T-cell (primary cell): ENCODE data around the gene RPP38. TPM values are rescaled to one million over a fixed set of nuclear protein-coding genes. Genes with fewer than 3 reads are reported as not detected.

Experiments
- ATAC-seq, 4 experiments: fragments of 200-7000 bp in 3 of 4; fragments of 150-1000 bp in 1 of 4; cut with Tn5 transposase; replicated peaks in 1 of 4; 1 replicate in 3 of 4; 2 replicates in 1 of 4; pipeline ENCODE4 v1.10.0; 2021; ENCODE audit warnings: moderate library complexity in 3 of 4, mild to moderate bottlenecking in 2 of 4, moderate number of reproducible peaks in 1 of 4
- CTCF ChIA-PET, 2 donors: fragments of 300-600 bp; sonication (Branson Sonifier 250); formaldehyde crosslinking; loops; one replicate each; lab custom pipeline; 2022; ENCODE audit warnings: antibody characterized with exemption in 2 of 2; lab: Charles Lee
- POLR2A ChIA-PET, 2 donors: fragments of 300-600 bp; sonication (Branson Sonifier 250); formaldehyde crosslinking; loops; one replicate each; lab custom pipeline; 2022; ENCODE audit warnings: antibody characterized with exemption in 2 of 2; lab: Charles Lee
- DNase-seq, 35 experiments: peaks; one replicate each; pipeline versions ENCODE4 v3.0.0 to v3.0.0-alpha.2; 2013 to 2023
- H3K27ac ChIP-seq: one replicate; pipeline ENCODE4 v1.5.1; 2013; ENCODE audit warnings: low read length
- H3K27me3 ChIP-seq, 2 experiments: replicated peaks in 1 of 2; 1 replicate in 1 of 2; 2 replicates in 1 of 2; pipeline versions ENCODE4 v1.6.1 to v1.7.0; 2013; ENCODE audit warnings: low read length in 1 of 2, mixed read lengths in 1 of 2; ENCODE audit not compliant: control insufficient read depth in 2 of 2, insufficient read depth in 2 of 2; ENCODE audit errors: extremely low read depth in 1 of 2
- H3K36me3 ChIP-seq, 2 donors: 1 replicate in 1 of 2; 2 replicates in 1 of 2; pipeline versions ENCODE4 v1.6.1 to v1.7.0; 2013; ENCODE audit warnings: low read length in 1 of 2; ENCODE audit not compliant: control insufficient read depth in 2 of 2, insufficient read depth in 1 of 2; ENCODE audit errors: extremely low read depth in 1 of 2
- H3K4me1 ChIP-seq, 2 experiments: 1 replicate in 1 of 2; 2 replicates in 1 of 2; pipeline versions ENCODE4 v1.6.1 to v1.7.0; 2013; ENCODE audit warnings: low read length in 2 of 2, mixed read lengths in 1 of 2; ENCODE audit not compliant: insufficient read depth in 2 of 2, control insufficient read depth in 1 of 2; ENCODE audit errors: extremely low read depth in 1 of 2
- H3K4me3 ChIP-seq, 2 donors: 1 replicate in 1 of 2; 2 replicates in 1 of 2; pipeline versions ENCODE4 v1.5.1 to v1.7.0; 2013; ENCODE audit warnings: mild to moderate bottlenecking in 2 of 2, low read length in 1 of 2, moderate library complexity in 1 of 2; ENCODE audit not compliant: control insufficient read depth in 1 of 2; ENCODE audit errors: extremely low read depth in 1 of 2
- H3K9me3 ChIP-seq: 2 replicates; pipeline ENCODE4 v1.7.0; 2013
- H3K27ac Mint-ChIP-seq, 2 donors: one replicate each; pipeline ENCODE4 v1.8.0; 2020 to 2021; ENCODE audit warnings: mild to moderate bottlenecking in 2 of 2, mixed read lengths in 2 of 2
- H3K27me3 Mint-ChIP-seq, 2 donors: one replicate each; pipeline ENCODE4 v1.8.0; 2021 to 2022; ENCODE audit warnings: mixed read lengths in 2 of 2
- H3K36me3 Mint-ChIP-seq: one replicate; pipeline ENCODE4 v1.8.0; 2021; ENCODE audit warnings: mixed read lengths
- H3K4me1 Mint-ChIP-seq, 3 donors: one replicate each; pipeline ENCODE4 v1.8.0; 2020 to 2022; ENCODE audit warnings: mixed read lengths in 3 of 3, mild to moderate bottlenecking in 1 of 3
- H3K4me3 Mint-ChIP-seq, 3 donors: one replicate each; pipeline ENCODE4 v1.8.0; 2020 to 2022; ENCODE audit warnings: mild to moderate bottlenecking in 3 of 3, mixed read lengths in 3 of 3, moderate library complexity in 3 of 3
- H3K9me3 Mint-ChIP-seq, 3 donors: one replicate each; pipeline ENCODE4 v1.8.0; 2020 to 2022; ENCODE audit warnings: mixed read lengths in 3 of 3
- WGBS: methylation state at CpG from one replicate; pipeline ENCODE4 v1.1.5; 2013; ENCODE audit warnings: missing lambda C conversion rate; ENCODE audit not compliant: insufficient coverage; 5-methylcytosine and 5-hydroxymethylcytosine counted together
- total RNA-seq, 35 experiments: library from RNA in 6 of 35; stranded (reverse) in 6 of 35; fragments of 120-200 nt in 1 of 35; gene quantifications; one replicate each; pipeline versions ENCODE4 v1.2.1 to v1.2.4 and lab custom pipeline; 2013 to 2026

The RPP38 gene
- total RNA-seq (10 to 100 TPM in 4 of 5 donors, 1 to 10 TPM in 1; 8.2 to 21.0 (median 16.6) TPM), total RNA-seq (lab: John Stamatoyannopoulos, UW) (11.8 to 34.0 (median 20.9) reads per million in 29 experiments)
- 14.7 TPM for total RNA-seq (2013)

GRCh38 chr10:15097011-15097812 lies at the start of gene RPP38:
Gene RPP38, plus strand, starts transcription at chr10:15097355. Its CDS starts 5,960 bp downstream, at chr10:15103315.
- CTCF ChIA-PET: no interaction called here
- under 1% methylated on average over 77 of the region's 84 CpGs for WGBS
- no peaks in the 10 kb centered on the region for H3K27me3 ChIP-seq

DNA sequence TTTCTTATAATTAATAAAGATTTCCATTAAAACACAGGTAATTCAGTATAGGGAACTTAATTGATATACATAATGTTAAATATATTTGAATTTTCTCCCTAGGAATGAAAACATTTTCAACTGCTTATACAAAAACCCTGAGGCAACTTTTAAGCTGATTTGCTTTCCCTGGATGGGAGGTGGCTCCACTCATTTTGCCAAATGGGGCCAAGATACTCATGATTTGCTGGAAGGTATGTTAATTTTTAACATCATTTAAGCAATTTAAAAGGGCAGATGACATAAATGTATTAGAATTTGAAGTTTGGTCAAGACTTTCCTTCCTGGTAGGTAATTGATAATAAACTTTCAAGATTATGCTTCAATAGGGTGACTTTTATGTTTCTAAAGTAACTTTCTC lies 47.6 kb upstream of the RPP38 start:
- no peaks in the 10 kb centered on the region for H3K27me3 Mint-ChIP-seq
- no peak overlapping the region for H3K27ac ChIP-seq
- H3K4me3 Mint-ChIP-seq: no peak overlapping the region
- CTCF ChIA-PET: no interaction called here
- H3K27ac Mint-ChIP-seq: no peak overlapping the region
- no peak overlapping the region for H3K4me3 ChIP-seq
- no peaks in the 10 kb centered on the region for H3K36me3 ChIP-seq
- no peaks in the 10 kb centered on the region for H3K9me3 Mint-ChIP-seq
- H3K4me1 Mint-ChIP-seq: peaks cover 0 to under 1% (median 0%) of the 10 kb centered on the region in 3 donors
- DNase-seq (no peak), ATAC-seq (no peak)
- no peaks in the 10 kb centered on the region for H3K36me3 Mint-ChIP-seq
- H3K4me1 ChIP-seq: no peaks in the 10 kb centered on the region
- no peaks in the 10 kb centered on the region for H3K9me3 ChIP-seq
- H3K27me3 ChIP-seq: peaks cover 0 to 8% of the 10 kb centered on the region in 2 experiments
- POLR2A ChIA-PET: no interaction called here

More at GRCh38 chr10:15097011-15097812, at the start of gene RPP38:
- no peaks in the 10 kb centered on the region for H3K27me3 Mint-ChIP-seq
- H3K27ac Mint-ChIP-seq: peak within 1 kb of the TSS; percentile 93 to 96
- peak within 1 kb of the TSS; percentile 91 for H3K27ac ChIP-seq
- peaks cover 37 to 45% (median 43%) of the 10 kb centered on the region in 3 donors for H3K4me1 Mint-ChIP-seq
- H3K36me3 ChIP-seq: peaks cover 0 to 18% of the 10 kb centered on the region in 2 donors
- H3K4me1 ChIP-seq: peaks cover 3 to 33% of the 10 kb centered on the region in 2 experiments
- ATAC-seq: peak; percentile 84 to 87 (median 86)
- POLR2A ChIA-PET: interaction anchor here in 1 of 2 donors (1.0 kb wide), 2 partner anchors 259 to 911 kb away, joined by 3 read pairs; partner anchors contain the start of genes CDNF, HSPA14 and MSANTD7
- peaks cover 5% of the 10 kb centered on the region for H3K36me3 Mint-ChIP-seq
- no peaks in the 10 kb centered on the region for H3K9me3 Mint-ChIP-seq
- no peaks in the 10 kb centered on the region for H3K9me3 ChIP-seq
- peak; percentile 82 to 96 (median 90) for DNase-seq
- H3K4me3 ChIP-seq: peak within 1 kb of the TSS; percentile 73 to 84
- H3K4me3 Mint-ChIP-seq: peak within 1 kb of the TSS; percentile 93 to 99 (median 95)

DNA sequence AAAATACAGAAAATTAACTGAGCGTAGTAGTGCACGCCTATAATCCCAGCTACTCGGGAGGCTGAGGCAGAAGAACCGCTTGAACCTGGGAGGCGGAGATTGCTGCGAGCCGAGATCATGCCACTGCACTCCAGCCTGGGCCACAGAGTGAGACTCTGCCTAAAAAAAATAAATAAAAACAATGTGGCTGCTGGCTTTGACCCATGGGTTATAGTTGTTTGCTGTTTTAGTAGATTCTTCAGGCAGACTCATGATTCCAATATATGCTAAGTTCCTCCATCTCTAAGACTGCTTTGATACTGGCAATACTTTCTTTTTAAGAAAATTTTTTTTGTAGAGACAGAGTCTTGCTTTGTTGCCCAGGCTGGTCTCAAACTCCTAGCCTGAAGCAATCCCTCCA lies 45.0 kb upstream of the RPP38 start:
- POLR2A ChIA-PET: no interaction called here
- ATAC-seq: no peak
- Mint-ChIP-seq H3K36me3 (no peaks in the 10 kb centered on the region), H3K27ac (no peak overlapping the region), H3K4me3 (no peak overlapping the region), H3K4me1 (no peaks in the 10 kb centered on the region), H3K27me3 (no peaks in the 10 kb centered on the region), H3K9me3 (no peaks in the 10 kb centered on the region)
- Histone ChIP-seq H3K27ac (no peak overlapping the region), H3K27me3 (peaks cover 0 to 9% of the 10 kb centered on the region in 2 experiments), H3K4me1 (no peaks in the 10 kb centered on the region), H3K36me3 (no peaks in the 10 kb centered on the region), H3K4me3 (no peak overlapping the region), H3K9me3 (no peaks in the 10 kb centered on the region)
- WGBS: 91% methylated on average over 4 of the region's 7 CpGs
- DNase-seq: no peak
- CTCF ChIA-PET: no interaction called here

DNA sequence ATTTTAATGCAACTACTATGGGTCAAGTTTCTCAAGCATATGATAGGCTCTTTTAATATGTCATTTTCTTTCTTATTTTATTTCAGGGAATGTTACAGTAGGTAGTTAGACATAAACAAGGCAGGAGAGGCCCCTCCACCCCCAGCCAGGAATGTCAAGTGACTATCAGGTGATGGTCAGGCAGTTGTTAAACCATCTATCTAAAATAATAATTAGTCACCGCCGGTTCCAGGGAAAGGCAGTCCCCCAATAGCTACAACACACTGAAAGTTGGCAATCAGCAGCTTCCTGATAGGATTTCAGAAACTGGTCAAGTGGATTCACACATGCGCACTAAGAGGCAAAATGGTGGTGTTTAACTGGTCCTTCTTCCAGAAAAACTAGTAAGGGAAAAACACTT lies 44.1 kb upstream of the RPP38 start:
- H3K27ac ChIP-seq: no peak overlapping the region
- Mint-ChIP-seq H3K36me3 (no peaks in the 10 kb centered on the region), H3K27me3 (peaks cover 0 to 4% of the 10 kb centered on the region in 2 donors), H3K4me1 (no peaks in the 10 kb centered on the region), H3K9me3 (no peaks in the 10 kb centered on the region), H3K27ac (no peak overlapping the region), H3K4me3 (no peak overlapping the region)
- H3K36me3 ChIP-seq: no peaks in the 10 kb centered on the region
- peaks cover 0 to 7% of the 10 kb centered on the region in 2 experiments for H3K27me3 ChIP-seq
- 100% methylated on average over 2 of the region's 3 CpGs for WGBS
- no peak for DNase-seq
- no peak for ATAC-seq
- CTCF ChIA-PET: interaction anchor here in 1 of 2 donors (0.7 kb wide), 1 partner anchor 545 kb away, joined by 3 read pairs; no protein-coding TSS in a partner anchor
- H3K4me3 ChIP-seq: no peak overlapping the region
- no peaks in the 10 kb centered on the region for H3K9me3 ChIP-seq
- no peaks in the 10 kb centered on the region for H3K4me1 ChIP-seq
- POLR2A ChIA-PET: no interaction called here

DNA sequence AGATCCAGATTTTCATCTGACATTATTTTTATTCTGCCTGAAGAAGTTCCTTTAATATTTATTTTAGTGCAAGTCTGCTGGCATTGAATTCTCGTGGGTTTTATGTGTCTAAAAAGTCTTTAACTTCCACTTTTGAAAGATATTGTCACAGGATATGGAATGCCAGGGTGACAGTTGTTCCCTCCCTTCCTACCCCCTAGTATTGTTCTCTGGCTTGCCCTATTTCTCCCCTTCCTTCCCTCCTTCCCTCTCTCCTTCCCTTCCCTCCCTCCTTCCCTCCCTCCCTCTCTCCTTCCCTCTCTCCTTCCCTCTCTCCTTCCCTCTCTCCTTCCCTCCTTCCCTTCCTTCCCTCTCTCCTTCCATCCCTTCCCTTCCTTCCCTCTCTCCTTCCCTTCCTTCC lies 38.5 kb upstream of the RPP38 start:
- no peak for DNase-seq
- no peak for ATAC-seq
- H3K4me1 Mint-ChIP-seq: no peaks in the 10 kb centered on the region
- ChIA-PET CTCF (no interaction called here), POLR2A (interaction anchor here in 1 of 2 donors (0.6 kb wide), 1 partner anchor 40 kb away, joined by 5 read pairs; no protein-coding TSS in a partner anchor)
- no CpG with 5 or more reads among the region's 1 CpG for WGBS
- peaks cover 7 to 18% (median 9%) of the 10 kb centered on the region in 3 donors for H3K9me3 Mint-ChIP-seq
- Histone ChIP-seq H3K4me3 (no peak overlapping the region), H3K9me3 (no peaks in the 10 kb centered on the region), H3K36me3 (no peaks in the 10 kb centered on the region), H3K27ac (no peak overlapping the region), H3K27me3 (peaks cover 0 to 18% of the 10 kb centered on the region in 2 experiments), H3K4me1 (no peaks in the 10 kb centered on the region)
- no peak overlapping the region for H3K4me3 Mint-ChIP-seq
- H3K27ac Mint-ChIP-seq: no peak overlapping the region
- peaks cover 13% of the 10 kb centered on the region for H3K36me3 Mint-ChIP-seq
- peaks cover 12 to 17% of the 10 kb centered on the region in 2 donors for H3K27me3 Mint-ChIP-seq

DNA sequence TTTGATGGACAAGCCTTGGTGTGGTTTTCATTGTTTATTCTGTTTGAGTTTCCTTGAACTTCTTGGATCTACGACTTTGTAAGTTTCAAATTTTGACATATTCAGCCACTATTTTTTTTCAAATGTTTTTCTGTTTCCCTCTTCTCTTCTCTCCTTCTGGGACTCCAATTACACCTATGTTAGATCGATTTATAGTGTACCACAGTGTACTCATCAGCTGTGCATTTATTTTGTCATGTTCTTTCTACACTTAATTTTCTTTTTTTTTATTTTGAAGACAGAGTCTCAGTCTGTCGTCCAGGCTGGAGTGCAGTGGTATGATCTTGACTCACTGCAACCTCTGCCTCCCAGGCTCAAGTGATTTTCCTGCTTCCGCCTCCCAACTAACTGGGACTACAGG lies 37.2 kb upstream of the RPP38 start:
- Mint-ChIP-seq H3K4me3 (no peak overlapping the region), H3K36me3 (peaks cover 13% of the 10 kb centered on the region), H3K27ac (no peak overlapping the region), H3K9me3 (peaks cover 7 to 18% (median 9%) of the 10 kb centered on the region in 3 donors), H3K4me1 (no peaks in the 10 kb centered on the region), H3K27me3 (peaks cover 12 to 17% of the 10 kb centered on the region in 2 donors)
- WGBS: 83% methylated on average over 1 of the region's 4 CpGs
- no peak for ATAC-seq
- DNase-seq: no peak
- Histone ChIP-seq H3K36me3 (no peaks in the 10 kb centered on the region), H3K4me1 (no peaks in the 10 kb centered on the region), H3K27me3 (peaks cover 0 to 18% of the 10 kb centered on the region in 2 experiments), H3K9me3 (no peaks in the 10 kb centered on the region), H3K4me3 (no peak overlapping the region), H3K27ac (no peak overlapping the region)
- POLR2A ChIA-PET: interaction anchor here in 1 of 2 donors (0.6 kb wide), 1 partner anchor 32 kb away, joined by 3 read pairs; no protein-coding TSS in a partner anchor
- CTCF ChIA-PET: no interaction called here
